ENCODE data around the gene EFHC2.

The EFHC2 gene

GRCh38 chrX:44152852-44153251 lies 190.6 kb downstream of the EFHC2 start:
- no peak for DNase-seq (ENCODE audit: low read depth)

GRCh38 chrX:44147130-44147529 lies 196.3 kb downstream of the EFHC2 start:
- no peak for DNase-seq (ENCODE audit: low read depth)

- DNase-seq (ENCODE audit: low read depth), result no peak
These were observed 199.1 kb downstream of the EFHC2 start for GRCh38 chrX:44144177-44144945.

- no peak for DNase-seq (ENCODE audit: low read depth)
These were observed 200.3 kb downstream of the EFHC2 start for GRCh38 chrX:44143061-44143602.

- DNase-seq (ENCODE audit: low read depth), result no peak
These were observed 213.3 kb downstream of the EFHC2 start for GRCh38 chrX:44130189-44130588.

- DNase-seq (ENCODE audit: low read depth), result no peak
These were observed 230.1 kb downstream of the EFHC2 start for GRCh38 chrX:44113337-44113736.

GRCh38 chrX:44106864-44107263 lies 236.6 kb downstream of the EFHC2 start:
- no peak for DNase-seq (ENCODE audit: low read depth)

- no peak for DNase-seq (ENCODE audit: low read depth)
These were observed 238.1 kb downstream of the EFHC2 start for GRCh38 chrX:44105228-44105913.

- no peak for DNase-seq (ENCODE audit: low read depth)
These were observed 238.8 kb downstream of the EFHC2 start for GRCh38 chrX:44104699-44105098.

- DNase-seq (ENCODE audit: low read depth), result no peak
These were observed 242.2 kb downstream of the EFHC2 start for GRCh38 chrX:44101281-44101680.

- DNase-seq (ENCODE audit: low read depth), result no peak
These were observed 244.1 kb downstream of the EFHC2 start for GRCh38 chrX:44099366-44099765.

All from stimulated activated CD4-positive, alpha-beta T cell treated with anti-CD3 and anti-CD28 coated beads, Interleukin-2, amount 100 ng/mL, for 4 hours (primary cell).